WTC11 (cell line): ENCODE measurements around the gene PTGER1. TPM values are rescaled to one million over a fixed set of nuclear protein-coding genes. Genes with fewer than 3 reads are reported as not detected.
"Not testable (repeated sequence)": the region's sequence is repeated elsewhere in the genome, so short reads cannot be mapped to it uniquely, and the experiment has no call there.

Source experiments
- ATAC-seq: fragments of 200-7000 bp; cut with Tn5 transposase; 2 replicates; pipeline ENCODE4 v1.10.0; 2021; ENCODE audit warnings: mild to moderate bottlenecking, moderate library complexity
- CTCF ChIA-PET: fragments of 300-600 bp; sonication (Branson Sonifier 250); formaldehyde crosslinking; loops from one replicate; lab custom pipeline; 2021; ENCODE audit warnings: antibody characterized with exemption; lab: Charles Lee
- POLR2A ChIA-PET: fragments of 350-600 bp; sonication (Branson Sonifier 250); formaldehyde crosslinking; loops from one replicate; lab custom pipeline; 2021; ENCODE audit warnings: antibody characterized with exemption; lab: Charles Lee
- DNase-seq: peaks from one replicate; pipeline ENCODE4 v3.0.0; 2021; ENCODE audit warnings: low spot score
- H3K27ac Mint-ChIP-seq: 2 replicates; pipeline ENCODE4 v1.8.0; 2021; ENCODE audit warnings: mixed read lengths
- H3K27me3 Mint-ChIP-seq: 2 replicates; pipeline ENCODE4 v1.8.0; 2021; ENCODE audit warnings: low read depth, mild to moderate bottlenecking, moderate library complexity, mixed read lengths
- H3K36me3 Mint-ChIP-seq: 2 replicates; pipeline ENCODE4 v1.8.0; 2021; ENCODE audit warnings: mixed read lengths
- H3K4me1 Mint-ChIP-seq: 2 replicates; pipeline ENCODE4 v1.8.0; 2022; ENCODE audit warnings: mixed read lengths
- H3K4me3 Mint-ChIP-seq: 2 replicates; pipeline ENCODE4 v1.8.0; 2021; ENCODE audit warnings: mild to moderate bottlenecking, moderate library complexity, mixed read lengths
- H3K9me3 Mint-ChIP-seq: 2 replicates; pipeline ENCODE4 v1.8.0; 2021; ENCODE audit warnings: mixed read lengths
- ELF4 ChIP-seq: sonication (generic); formaldehyde crosslinking; IDR thresholded peaks from 2 replicates; pipeline ENCODE4 v1.8.1; 2022; ENCODE audit warnings: low read depth, mild to moderate bottlenecking, moderate library complexity, missing genetic modification reagents
- KAT7 ChIP-seq: sonication (generic); formaldehyde crosslinking; IDR thresholded peaks from 2 replicates; pipeline ENCODE4 v1.8.1; 2023; ENCODE audit warnings: missing genetic modification reagents, mild to moderate bottlenecking, borderline replicate concordance
- MXD4 ChIP-seq: fragments of 250-450 bp; sonication (Bioruptor Pico); IDR thresholded peaks from 2 replicates; pipeline ENCODE4 v1.8.0; 2021; ENCODE audit warnings: mild to moderate bottlenecking, moderate library complexity, borderline replicate concordance
- MYBL2 ChIP-seq: sonication (generic); formaldehyde crosslinking; IDR thresholded peaks from 2 replicates; pipeline ENCODE4 v1.8.1; 2023; ENCODE audit warnings: mild to moderate bottlenecking, moderate library complexity, missing genetic modification reagents
- NR2C2 ChIP-seq: sonication (generic); formaldehyde crosslinking; IDR thresholded peaks from 2 replicates; pipeline ENCODE4 v1.8.0; 2022; ENCODE audit warnings: mild to moderate bottlenecking, missing genetic modification reagents
- NR3C1 ChIP-seq: sonication (generic); formaldehyde crosslinking; conservative IDR thresholded peaks from 2 replicates; pipeline ENCODE4 v1.8.1; 2023; ENCODE audit warnings: low read depth, mild to moderate bottlenecking, missing genetic modification reagents
- OVOL2 ChIP-seq: fragments of 250-450 bp; sonication (Bioruptor Pico); IDR thresholded peaks from 2 replicates; pipeline ENCODE4 v1.9.0; 2021; ENCODE audit warnings: mild to moderate bottlenecking, borderline replicate concordance
- PRRX2 ChIP-seq: fragments of 250-450 bp; sonication (Bioruptor Pico); IDR thresholded peaks from 2 replicates; pipeline ENCODE4 v1.8.0; 2021; ENCODE audit warnings: mild to moderate bottlenecking
- RORB ChIP-seq: fragments of 250-450 bp; sonication (Bioruptor Pico); IDR thresholded peaks from 2 replicates; pipeline ENCODE4 v1.9.0; 2021; ENCODE audit warnings: mild to moderate bottlenecking
- SMAD4 ChIP-seq: sonication (generic); formaldehyde crosslinking; IDR thresholded peaks from 2 replicates; pipeline ENCODE4 v1.8.0; 2022; ENCODE audit warnings: mild to moderate bottlenecking, missing genetic modification reagents
- SP1 ChIP-seq: sonication (generic); formaldehyde crosslinking; conservative IDR thresholded peaks from 2 replicates; pipeline ENCODE4 v1.8.1; 2022; ENCODE audit warnings: missing genetic modification reagents
- TEAD4 ChIP-seq: sonication (generic); formaldehyde crosslinking; IDR thresholded peaks from 2 replicates; pipeline ENCODE4 v1.8.0; 2022; ENCODE audit warnings: mild to moderate bottlenecking, missing genetic modification reagents
- ZNF121 ChIP-seq: sonication (generic); formaldehyde crosslinking; IDR thresholded peaks from 2 replicates; pipeline ENCODE4 v1.8.0; 2023; ENCODE audit warnings: missing genetic modification reagents
- ZNF232 ChIP-seq: sonication (generic); formaldehyde crosslinking; IDR thresholded peaks from 2 replicates; pipeline ENCODE4 v1.8.0; 2022; ENCODE audit warnings: mild to moderate bottlenecking, missing genetic modification reagents
- ZNF263 ChIP-seq: sonication (generic); formaldehyde crosslinking; IDR thresholded peaks from 2 replicates; pipeline ENCODE4 v1.8.1; 2022; ENCODE audit warnings: low read depth, mild to moderate bottlenecking, moderate library complexity, missing genetic modification reagents
- ZNF396 ChIP-seq: fragments of 250-450 bp; sonication (Bioruptor Pico); IDR thresholded peaks from 2 replicates; pipeline ENCODE4 v1.8.0; 2021; ENCODE audit warnings: mild to moderate bottlenecking, moderate library complexity, borderline replicate concordance
- total RNA-seq: library from RNA; stranded (reverse); gene quantifications from 3 replicates; pipeline ENCODE4 v1.2.3, GENCODE V29; 2021
- TF ChIP-seq, protein P1 (sequence below): sonication (generic); formaldehyde crosslinking; IDR thresholded peaks from 2 replicates; pipeline ENCODE4 v1.8.1; 2022; ENCODE audit warnings: missing genetic modification reagents, borderline replicate concordance
- TF ChIP-seq, protein P2 (sequence below): sonication (generic); formaldehyde crosslinking; IDR thresholded peaks from 2 replicates; pipeline ENCODE4 v1.8.0; 2023; ENCODE audit warnings: missing genetic modification reagents, mild to moderate bottlenecking, borderline replicate concordance
- TF ChIP-seq, protein P3 (sequence below): sonication (generic); formaldehyde crosslinking; IDR thresholded peaks from 2 replicates; pipeline ENCODE4 v1.8.0; 2022; ENCODE audit warnings: mild to moderate bottlenecking, missing genetic modification reagents
- TF ChIP-seq, protein P4 (sequence below): sonication (generic); formaldehyde crosslinking; IDR thresholded peaks from 2 replicates; pipeline ENCODE4 v1.8.1; 2022; ENCODE audit warnings: mild to moderate bottlenecking, moderate library complexity, missing genetic modification reagents
- TF ChIP-seq, protein P5 (sequence below): fragments of 250-450 bp; sonication (Bioruptor Pico); IDR thresholded peaks from 2 replicates; pipeline ENCODE4 v1.9.0; 2021; ENCODE audit warnings: moderate library complexity, mild to moderate bottlenecking, inconsistent platforms, borderline replicate concordance
- TF ChIP-seq, protein P6 (sequence below): fragments of 250-450 bp; sonication (Bioruptor Pico); IDR thresholded peaks from 2 replicates; pipeline ENCODE4 v1.9.0; 2021; ENCODE audit warnings: mild to moderate bottlenecking

The PTGER1 gene
- total RNA-seq, 1 experiment from 2014 or later, result 0.68 TPM

DNA sequence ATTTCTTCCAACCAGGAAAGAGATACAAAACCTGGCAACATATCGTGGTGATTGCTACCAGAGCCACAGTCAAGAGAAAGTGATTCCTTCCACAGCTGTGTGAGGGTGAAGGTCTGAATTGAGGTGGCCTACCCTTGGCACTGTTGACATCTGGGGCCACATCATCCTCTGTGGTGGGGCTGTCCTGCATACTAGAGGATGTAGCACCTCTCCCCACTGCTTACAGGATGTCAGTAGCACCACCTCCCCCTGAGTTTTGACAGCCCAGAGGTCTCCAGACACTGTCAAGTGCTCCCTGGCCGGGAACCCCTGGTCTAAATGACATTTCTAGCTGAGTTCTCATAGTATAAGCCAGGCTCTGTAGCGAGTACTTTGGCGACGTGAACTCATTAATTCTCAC is 15.5 kb downstream of the PTGER1 start:
- Mint-ChIP-seq H3K27me3 (no peaks in the 10 kb centered on the region), H3K36me3 (peaks cover 18% of the 10 kb centered on the region), H3K9me3 (no peaks in the 10 kb centered on the region), H3K4me1 (no peaks in the 10 kb centered on the region), H3K4me3 (no peak overlapping the region), H3K27ac (no peak overlapping the region)
- TF ChIP-seq ZNF232 (CRISPR knock-in tag) (no peak), RORB (CRISPR knock-in tag) (no peak), ELF4 (CRISPR knock-in tag) (no peak), ZNF396 (CRISPR knock-in tag) (no peak), NR2C2 (no peak), OVOL2 (CRISPR knock-in tag) (no peak)
- no peak for DNase-seq
- POLR2A ChIA-PET, result no interaction called here
- no peak for ATAC-seq
- CTCF ChIA-PET, result interaction anchor here (0.5 to 1.7 kb wide), 3 partner anchors 13 to 411 kb away, joined by 3 to 4 read pairs (median 4); no protein-coding TSS in a partner anchor

DNA sequence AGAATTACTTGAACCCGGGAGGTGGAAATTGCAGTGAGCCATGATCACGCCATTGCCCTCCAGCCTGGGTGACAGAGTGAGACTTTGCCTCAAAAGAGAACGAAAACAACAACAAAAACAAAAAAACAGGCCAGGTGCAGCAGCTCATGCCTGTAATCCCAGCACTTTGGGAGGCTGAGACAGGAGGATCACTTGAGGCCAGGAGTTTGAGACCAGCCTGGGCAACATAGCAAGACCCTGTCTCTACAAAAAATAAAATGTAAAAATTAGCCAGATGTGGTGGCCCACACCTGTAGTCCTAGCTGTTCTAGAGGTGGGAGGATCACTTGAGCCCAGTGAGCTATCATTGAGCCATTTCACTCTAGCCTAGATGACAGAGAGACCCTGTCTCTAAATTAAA is 22.9 kb downstream of the PTGER1 start:
- H3K27me3 Mint-ChIP-seq, ATAC-seq, H3K9me3 Mint-ChIP-seq, DNase-seq, H3K4me1 Mint-ChIP-seq, POLR2A ChIA-PET, H3K27ac Mint-ChIP-seq, H3K4me3 Mint-ChIP-seq: not testable (repeated sequence)
- H3K36me3 Mint-ChIP-seq, result peaks cover 40% of the 10 kb centered on the region
- CTCF ChIA-PET, result interaction anchor here (1.1 kb wide), 1 partner anchor 23 kb away, joined by 3 read pairs; the partner anchor contains the start of gene PTGER1
- TF ChIP-seq ZNF121, result 0 out of 2 replicates have a peak, but pooled peaks have one; percentile 3

DNA sequence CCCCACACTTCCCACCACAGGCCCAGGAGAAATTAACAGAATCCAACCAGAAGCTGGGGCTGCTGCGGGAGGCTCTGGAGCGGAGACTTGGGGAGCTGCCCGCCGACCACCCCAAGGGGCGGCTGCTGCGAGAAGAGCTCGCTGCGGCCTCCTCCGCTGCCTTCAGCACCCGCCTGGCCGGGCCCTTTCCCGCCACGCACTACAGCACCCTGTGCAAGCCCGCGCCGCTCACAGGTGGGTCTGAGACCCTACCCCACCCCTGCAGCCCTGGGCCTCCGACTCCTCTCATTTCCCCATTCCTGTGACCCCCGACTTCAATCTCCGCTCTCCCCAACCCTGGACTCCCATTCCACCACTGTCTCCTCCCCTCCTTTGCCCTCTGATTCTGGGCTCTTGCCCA is 24.3 kb downstream of the PTGER1 start:
- CTCF ChIA-PET, result interaction anchor here (0.5 to 1.5 kb wide), 18 partner anchors 12 to 578 kb away, joined by 3 to 33 read pairs (median 4); partner anchors contain the start of genes PKN1 and PTGER1
- Mint-ChIP-seq H3K27ac (no peak overlapping the region), H3K27me3 (no peaks in the 10 kb centered on the region), H3K9me3 (no peaks in the 10 kb centered on the region), H3K4me3 (no peak overlapping the region), H3K4me1 (no peaks in the 10 kb centered on the region), H3K36me3 (peaks cover 51% of the 10 kb centered on the region)
- POLR2A ChIA-PET, result interaction anchor here (1.0 to 1.1 kb wide), 2 partner anchors 22 to 315 kb away, joined by 3 to 7 read pairs; partner anchors contain the start of gene ASF1B
- DNase-seq (no peak), ATAC-seq (no peak)
- no peak for TF ChIP-seq SP1
- TF ChIP-seq TEAD4 (CRISPR knock-in tag), result no peak
- TF ChIP-seq, protein P1, sequence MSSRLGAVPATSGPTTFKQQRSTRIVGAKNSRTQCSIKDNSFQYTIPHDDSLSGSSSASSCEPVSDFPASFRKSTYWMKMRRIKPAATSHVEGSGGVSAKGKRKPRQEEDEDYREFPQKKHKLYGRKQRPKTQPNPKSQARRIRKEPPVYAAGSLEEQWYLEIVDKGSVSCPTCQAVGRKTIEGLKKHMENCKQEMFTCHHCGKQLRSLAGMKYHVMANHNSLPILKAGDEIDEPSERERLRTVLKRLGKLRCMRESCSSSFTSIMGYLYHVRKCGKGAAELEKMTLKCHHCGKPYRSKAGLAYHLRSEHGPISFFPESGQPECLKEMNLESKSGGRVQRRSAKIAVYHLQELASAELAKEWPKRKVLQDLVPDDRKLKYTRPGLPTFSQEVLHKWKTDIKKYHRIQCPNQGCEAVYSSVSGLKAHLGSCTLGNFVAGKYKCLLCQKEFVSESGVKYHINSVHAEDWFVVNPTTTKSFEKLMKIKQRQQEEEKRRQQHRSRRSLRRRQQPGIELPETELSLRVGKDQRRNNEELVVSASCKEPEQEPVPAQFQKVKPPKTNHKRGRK (CRISPR knock-in tag), result no peak
- no peak for TF ChIP-seq ZNF263
- no peak for TF ChIP-seq SMAD4 (CRISPR knock-in tag)
- TF ChIP-seq PRRX2 (CRISPR knock-in tag), result no peak
- TF ChIP-seq, protein P2, sequence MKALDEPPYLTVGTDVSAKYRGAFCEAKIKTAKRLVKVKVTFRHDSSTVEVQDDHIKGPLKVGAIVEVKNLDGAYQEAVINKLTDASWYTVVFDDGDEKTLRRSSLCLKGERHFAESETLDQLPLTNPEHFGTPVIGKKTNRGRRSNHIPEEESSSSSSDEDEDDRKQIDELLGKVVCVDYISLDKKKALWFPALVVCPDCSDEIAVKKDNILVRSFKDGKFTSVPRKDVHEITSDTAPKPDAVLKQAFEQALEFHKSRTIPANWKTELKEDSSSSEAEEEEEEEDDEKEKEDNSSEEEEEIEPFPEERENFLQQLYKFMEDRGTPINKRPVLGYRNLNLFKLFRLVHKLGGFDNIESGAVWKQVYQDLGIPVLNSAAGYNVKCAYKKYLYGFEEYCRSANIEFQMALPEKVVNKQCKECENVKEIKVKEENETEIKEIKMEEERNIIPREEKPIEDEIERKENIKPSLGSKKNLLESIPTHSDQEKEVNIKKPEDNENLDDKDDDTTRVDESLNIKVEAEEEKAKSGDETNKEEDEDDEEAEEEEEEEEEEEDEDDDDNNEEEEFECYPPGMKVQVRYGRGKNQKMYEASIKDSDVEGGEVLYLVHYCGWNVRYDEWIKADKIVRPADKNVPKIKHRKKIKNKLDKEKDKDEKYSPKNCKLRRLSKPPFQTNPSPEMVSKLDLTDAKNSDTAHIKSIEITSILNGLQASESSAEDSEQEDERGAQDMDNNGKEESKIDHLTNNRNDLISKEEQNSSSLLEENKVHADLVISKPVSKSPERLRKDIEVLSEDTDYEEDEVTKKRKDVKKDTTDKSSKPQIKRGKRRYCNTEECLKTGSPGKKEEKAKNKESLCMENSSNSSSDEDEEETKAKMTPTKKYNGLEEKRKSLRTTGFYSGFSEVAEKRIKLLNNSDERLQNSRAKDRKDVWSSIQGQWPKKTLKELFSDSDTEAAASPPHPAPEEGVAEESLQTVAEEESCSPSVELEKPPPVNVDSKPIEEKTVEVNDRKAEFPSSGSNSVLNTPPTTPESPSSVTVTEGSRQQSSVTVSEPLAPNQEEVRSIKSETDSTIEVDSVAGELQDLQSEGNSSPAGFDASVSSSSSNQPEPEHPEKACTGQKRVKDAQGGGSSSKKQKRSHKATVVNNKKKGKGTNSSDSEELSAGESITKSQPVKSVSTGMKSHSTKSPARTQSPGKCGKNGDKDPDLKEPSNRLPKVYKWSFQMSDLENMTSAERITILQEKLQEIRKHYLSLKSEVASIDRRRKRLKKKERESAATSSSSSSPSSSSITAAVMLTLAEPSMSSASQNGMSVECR (CRISPR knock-in tag), result no peak
- no peak for TF ChIP-seq MXD4 (CRISPR knock-in tag)
- TF ChIP-seq, protein P3, sequence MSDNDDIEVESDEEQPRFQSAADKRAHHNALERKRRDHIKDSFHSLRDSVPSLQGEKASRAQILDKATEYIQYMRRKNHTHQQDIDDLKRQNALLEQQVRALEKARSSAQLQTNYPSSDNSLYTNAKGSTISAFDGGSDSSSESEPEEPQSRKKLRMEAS, result no peak
- TF ChIP-seq, protein P4, sequence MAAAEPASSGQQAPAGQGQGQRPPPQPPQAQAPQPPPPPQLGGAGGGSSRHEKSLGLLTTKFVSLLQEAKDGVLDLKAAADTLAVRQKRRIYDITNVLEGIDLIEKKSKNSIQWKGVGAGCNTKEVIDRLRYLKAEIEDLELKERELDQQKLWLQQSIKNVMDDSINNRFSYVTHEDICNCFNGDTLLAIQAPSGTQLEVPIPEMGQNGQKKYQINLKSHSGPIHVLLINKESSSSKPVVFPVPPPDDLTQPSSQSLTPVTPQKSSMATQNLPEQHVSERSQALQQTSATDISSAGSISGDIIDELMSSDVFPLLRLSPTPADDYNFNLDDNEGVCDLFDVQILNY (CRISPR knock-in tag), result no peak
- TF ChIP-seq, protein P5, sequence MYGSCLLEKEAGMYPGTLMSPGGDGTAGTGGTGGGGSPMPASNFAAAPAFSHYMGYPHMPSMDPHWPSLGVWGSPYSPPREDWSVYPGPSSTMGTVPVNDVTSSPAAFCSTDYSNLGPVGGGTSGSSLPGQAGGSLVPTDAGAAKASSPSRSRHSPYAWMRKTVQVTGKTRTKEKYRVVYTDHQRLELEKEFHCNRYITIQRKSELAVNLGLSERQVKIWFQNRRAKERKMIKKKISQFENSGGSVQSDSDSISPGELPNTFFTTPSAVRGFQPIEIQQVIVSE (CRISPR knock-in tag), result no peak
- no peak for TF ChIP-seq NR3C1
- TF ChIP-seq, protein P6, sequence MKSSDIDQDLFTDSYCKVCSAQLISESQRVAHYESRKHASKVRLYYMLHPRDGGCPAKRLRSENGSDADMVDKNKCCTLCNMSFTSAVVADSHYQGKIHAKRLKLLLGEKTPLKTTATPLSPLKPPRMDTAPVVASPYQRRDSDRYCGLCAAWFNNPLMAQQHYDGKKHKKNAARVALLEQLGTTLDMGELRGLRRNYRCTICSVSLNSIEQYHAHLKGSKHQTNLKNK (CRISPR knock-in tag), result no peak
- no peak for TF ChIP-seq MYBL2 (CRISPR knock-in tag)
- no peak for TF ChIP-seq KAT7
